GM23338 (cell line): Measurements from ENCODE around the gene SUGCT. TPM values are rescaled to one million over a fixed set of nuclear protein-coding genes. Genes with fewer than 3 reads are reported as not detected.

Experiments
- ATAC-seq: fragments of 200-7000 bp; cut with Tn5 transposase; 3 replicates; pipeline ENCODE4 v1.9.1; 2020
- DNase-seq: peaks from one replicate; pipeline ENCODE4 v3.0.0-alpha.2; 2015; ENCODE audit warnings: low spot score
- H2AFZ ChIP-seq: fragments of 200-600 bp; sonication (generic); 2 replicates; pipeline ENCODE4 v1.8.0; 2016; ENCODE audit warnings: antibody characterized with exemption, mild to moderate bottlenecking, moderate library complexity
- H3F3A ChIP-seq: fragments of 200-600 bp; sonication (generic); replicated peaks from 2 replicates; pipeline ENCODE4 v1.8.0; 2017; ENCODE audit warnings: antibody characterized with exemption, mixed run types, low read depth
- H3K27ac ChIP-seq: fragments of 200-600 bp; sonication (generic); 2 replicates; pipeline ENCODE4 v1.6.1; 2016; ENCODE audit warnings: low read depth
- H3K27me3 ChIP-seq: fragments of 200-600 bp; sonication (generic); 2 replicates; pipeline ENCODE4 v1.8.0; 2016; ENCODE audit warnings: mild to moderate bottlenecking, mixed run types, moderate library complexity; ENCODE audit not compliant: insufficient read depth
- H3K36me3 ChIP-seq: fragments of 200-600 bp; sonication (generic); 2 replicates; pipeline ENCODE4 v1.8.0; 2016; ENCODE audit warnings: mild to moderate bottlenecking; ENCODE audit not compliant: insufficient read depth
- H3K4me1 ChIP-seq: fragments of 200-600 bp; sonication (generic); 2 replicates; pipeline ENCODE4 v1.8.0; 2016; ENCODE audit warnings: mild to moderate bottlenecking, moderate library complexity; ENCODE audit not compliant: insufficient read depth
- H3K4me2 ChIP-seq: fragments of 200-600 bp; sonication (generic); 2 replicates; pipeline ENCODE4 v1.7.1; 2017; ENCODE audit warnings: mixed run types
- H3K4me3 ChIP-seq: fragments of 200-600 bp; sonication (generic); 2 replicates; pipeline ENCODE4 v1.6.1; 2016; ENCODE audit warnings: mixed run types
- H3K79me2 ChIP-seq: fragments of 200-600 bp; sonication (generic); replicated peaks from 2 replicates; pipeline ENCODE4 v1.8.0; 2017; ENCODE audit warnings: mild to moderate bottlenecking; ENCODE audit not compliant: insufficient read depth
- H3K9me2 ChIP-seq: fragments of 200-600 bp; sonication (generic); 2 replicates; pipeline ENCODE4 v1.8.0; 2017; ENCODE audit not compliant: insufficient read depth
- H4K20me1 ChIP-seq: fragments of 200-600 bp; sonication (generic); replicated peaks from 2 replicates; pipeline ENCODE4 v1.8.0; 2017; ENCODE audit warnings: mild to moderate bottlenecking; ENCODE audit not compliant: insufficient read depth
- H3K27ac Mint-ChIP-seq: 2 replicates; pipeline ENCODE4 v1.8.0; 2020; ENCODE audit warnings: inconsistent platforms, mild to moderate bottlenecking, moderate library complexity, mixed read lengths
- H3K27me3 Mint-ChIP-seq: 3 replicates; pipeline ENCODE4 v1.8.0; 2022; ENCODE audit warnings: low read depth, mild to moderate bottlenecking, moderate library complexity, mixed read lengths, inconsistent platforms; ENCODE audit not compliant: insufficient read depth, poor library complexity
- H3K36me3 Mint-ChIP-seq: 3 replicates; pipeline ENCODE4 v1.8.0; 2021; ENCODE audit warnings: low read depth, mild to moderate bottlenecking, inconsistent platforms, moderate library complexity, mixed read lengths
- H3K4me1 Mint-ChIP-seq: 3 replicates; pipeline ENCODE4 v1.8.0; 2020; ENCODE audit warnings: mild to moderate bottlenecking, inconsistent platforms, mixed read lengths
- H3K4me3 Mint-ChIP-seq: 3 replicates; pipeline ENCODE4 v1.8.0; 2021; ENCODE audit warnings: moderate library complexity, mild to moderate bottlenecking, inconsistent platforms, mixed read lengths
- H3K9me3 Mint-ChIP-seq: 3 replicates; pipeline ENCODE4 v1.8.0; 2020; ENCODE audit warnings: moderate library complexity, mild to moderate bottlenecking, inconsistent platforms, mixed read lengths
- CREB1 ChIP-seq: fragments of 250-450 bp; sonication (Bioruptor Pico); IDR thresholded peaks from 2 replicates; pipeline ENCODE4 v1.5.0; 2020; ENCODE audit warnings: low read depth, mild to moderate bottlenecking, moderate library complexity
- ETS1 ChIP-seq: IDR thresholded peaks from 2 replicates; pipeline ENCODE4 v1.6.1; 2016; ENCODE audit warnings: antibody characterized with exemption
- EZH2 ChIP-seq: fragments of 200-600 bp; sonication (generic); IDR thresholded peaks from one replicate; pipeline ENCODE4 v1.8.0; 2017; ENCODE audit warnings: antibody characterized with exemption, mild to moderate bottlenecking, low read depth; ENCODE audit not compliant: unreplicated experiment
- EZH2phosphoT487 ChIP-seq: fragments of 200-600 bp; sonication (generic); IDR thresholded peaks from one replicate; pipeline ENCODE4 v1.8.1; 2018; ENCODE audit warnings: antibody characterized with exemption; ENCODE audit not compliant: unreplicated experiment
- STAT1 ChIP-seq: IDR thresholded peaks from one replicate; pipeline ENCODE4 v1.6.1; 2016; ENCODE audit warnings: antibody characterized with exemption; ENCODE audit not compliant: unreplicated experiment
- ZNF331 ChIP-seq: fragments of 250-450 bp; sonication (Bioruptor Pico); IDR thresholded peaks from 2 replicates; pipeline ENCODE4 v1.5.0; 2020; ENCODE audit warnings: low read depth, mild to moderate bottlenecking, moderate library complexity
- polyA plus RNA-seq: library from polyadenylated mRNA; unstranded; fragments of >200 nt; fragmentation: Nextera tagmentation; extraction: Ambion mirVana; gene quantifications from 2 replicates; pipeline ENCODE4 v1.2.1, GENCODE V29; 2016
- total RNA-seq: library from RNA; depleted of rRNA; stranded (reverse); fragments of >200 nt; shearing (Covaris generic); gene quantifications from 2 replicates; pipeline ENCODE4 v1.2.3, GENCODE V29; 2014
- TF ChIP-seq, protein P1 (sequence below), 2 experiments: fragments of 200-600 bp in 1 of 2; sonication (generic) in 1 of 2; conservative IDR thresholded peaks; 2 replicates each; pipeline versions ENCODE4 v1.5.1 to v1.6.1; 2016 to 2017; ENCODE audit warnings: antibody characterized with exemption in 2 of 2, low read depth in 2 of 2, mild to moderate bottlenecking in 2 of 2, moderate library complexity in 1 of 2
- TF ChIP-seq, protein P2 (sequence below): fragments of 250-450 bp; sonication (Bioruptor Pico); IDR thresholded peaks from 2 replicates; pipeline ENCODE4 v1.5.0; 2020; ENCODE audit warnings: mild to moderate bottlenecking, moderate library complexity
- TF ChIP-seq, protein P3 (sequence below): IDR thresholded peaks from one replicate; pipeline ENCODE4 v1.6.1; 2018; ENCODE audit warnings: antibody characterized with exemption; ENCODE audit not compliant: unreplicated experiment

Gene SUGCT
- total and polyA plus RNA-seq, 2 experiments from 2014 or later = 4.2 to 5.6 TPM

GRCh38 chr7:40474790-40475680 lies 340.2 kb downstream of the SUGCT start:
- Histone ChIP-seq H3K27me3 (no peaks in the 10 kb centered on the region), H3K27ac (no peak overlapping the region), H3F3A (no peaks in the 10 kb centered on the region), H4K20me1 (no peaks in the 10 kb centered on the region), H3K9me2 (no peaks in the 10 kb centered on the region), H3K4me3 (no peak overlapping the region), H3K4me2 (no peak overlapping the region), H3K4me1 (no peaks in the 10 kb centered on the region), H2AFZ (no peak overlapping the region), H3K36me3 (no peaks in the 10 kb centered on the region), H3K79me2 (no peaks in the 10 kb centered on the region)
- DNase-seq = no peak
- Mint-ChIP-seq H3K36me3 (no peaks in the 10 kb centered on the region), H3K4me3 (no peak overlapping the region), H3K27me3 (no peaks in the 10 kb centered on the region), H3K27ac (no peak overlapping the region), H3K9me3 (no peaks in the 10 kb centered on the region), H3K4me1 (0 out of 3 replicates have a peak, but pooled peaks cover 2% of the 10 kb centered on the region)
- no peak for TF ChIP-seq STAT1
- no peak for TF ChIP-seq CREB1
- TF ChIP-seq EZH2 = no peak
- TF ChIP-seq, protein P1, sequence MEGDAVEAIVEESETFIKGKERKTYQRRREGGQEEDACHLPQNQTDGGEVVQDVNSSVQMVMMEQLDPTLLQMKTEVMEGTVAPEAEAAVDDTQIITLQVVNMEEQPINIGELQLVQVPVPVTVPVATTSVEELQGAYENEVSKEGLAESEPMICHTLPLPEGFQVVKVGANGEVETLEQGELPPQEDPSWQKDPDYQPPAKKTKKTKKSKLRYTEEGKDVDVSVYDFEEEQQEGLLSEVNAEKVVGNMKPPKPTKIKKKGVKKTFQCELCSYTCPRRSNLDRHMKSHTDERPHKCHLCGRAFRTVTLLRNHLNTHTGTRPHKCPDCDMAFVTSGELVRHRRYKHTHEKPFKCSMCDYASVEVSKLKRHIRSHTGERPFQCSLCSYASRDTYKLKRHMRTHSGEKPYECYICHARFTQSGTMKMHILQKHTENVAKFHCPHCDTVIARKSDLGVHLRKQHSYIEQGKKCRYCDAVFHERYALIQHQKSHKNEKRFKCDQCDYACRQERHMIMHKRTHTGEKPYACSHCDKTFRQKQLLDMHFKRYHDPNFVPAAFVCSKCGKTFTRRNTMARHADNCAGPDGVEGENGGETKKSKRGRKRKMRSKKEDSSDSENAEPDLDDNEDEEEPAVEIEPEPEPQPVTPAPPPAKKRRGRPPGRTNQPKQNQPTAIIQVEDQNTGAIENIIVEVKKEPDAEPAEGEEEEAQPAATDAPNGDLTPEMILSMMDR (conservative IDR thresholded peaks at IDR 0.05; ENCODE audit: low read depth in 2 of 2) = no peak
- TF ChIP-seq EZH2phosphoT487 = no peak
- TF ChIP-seq, protein P2, sequence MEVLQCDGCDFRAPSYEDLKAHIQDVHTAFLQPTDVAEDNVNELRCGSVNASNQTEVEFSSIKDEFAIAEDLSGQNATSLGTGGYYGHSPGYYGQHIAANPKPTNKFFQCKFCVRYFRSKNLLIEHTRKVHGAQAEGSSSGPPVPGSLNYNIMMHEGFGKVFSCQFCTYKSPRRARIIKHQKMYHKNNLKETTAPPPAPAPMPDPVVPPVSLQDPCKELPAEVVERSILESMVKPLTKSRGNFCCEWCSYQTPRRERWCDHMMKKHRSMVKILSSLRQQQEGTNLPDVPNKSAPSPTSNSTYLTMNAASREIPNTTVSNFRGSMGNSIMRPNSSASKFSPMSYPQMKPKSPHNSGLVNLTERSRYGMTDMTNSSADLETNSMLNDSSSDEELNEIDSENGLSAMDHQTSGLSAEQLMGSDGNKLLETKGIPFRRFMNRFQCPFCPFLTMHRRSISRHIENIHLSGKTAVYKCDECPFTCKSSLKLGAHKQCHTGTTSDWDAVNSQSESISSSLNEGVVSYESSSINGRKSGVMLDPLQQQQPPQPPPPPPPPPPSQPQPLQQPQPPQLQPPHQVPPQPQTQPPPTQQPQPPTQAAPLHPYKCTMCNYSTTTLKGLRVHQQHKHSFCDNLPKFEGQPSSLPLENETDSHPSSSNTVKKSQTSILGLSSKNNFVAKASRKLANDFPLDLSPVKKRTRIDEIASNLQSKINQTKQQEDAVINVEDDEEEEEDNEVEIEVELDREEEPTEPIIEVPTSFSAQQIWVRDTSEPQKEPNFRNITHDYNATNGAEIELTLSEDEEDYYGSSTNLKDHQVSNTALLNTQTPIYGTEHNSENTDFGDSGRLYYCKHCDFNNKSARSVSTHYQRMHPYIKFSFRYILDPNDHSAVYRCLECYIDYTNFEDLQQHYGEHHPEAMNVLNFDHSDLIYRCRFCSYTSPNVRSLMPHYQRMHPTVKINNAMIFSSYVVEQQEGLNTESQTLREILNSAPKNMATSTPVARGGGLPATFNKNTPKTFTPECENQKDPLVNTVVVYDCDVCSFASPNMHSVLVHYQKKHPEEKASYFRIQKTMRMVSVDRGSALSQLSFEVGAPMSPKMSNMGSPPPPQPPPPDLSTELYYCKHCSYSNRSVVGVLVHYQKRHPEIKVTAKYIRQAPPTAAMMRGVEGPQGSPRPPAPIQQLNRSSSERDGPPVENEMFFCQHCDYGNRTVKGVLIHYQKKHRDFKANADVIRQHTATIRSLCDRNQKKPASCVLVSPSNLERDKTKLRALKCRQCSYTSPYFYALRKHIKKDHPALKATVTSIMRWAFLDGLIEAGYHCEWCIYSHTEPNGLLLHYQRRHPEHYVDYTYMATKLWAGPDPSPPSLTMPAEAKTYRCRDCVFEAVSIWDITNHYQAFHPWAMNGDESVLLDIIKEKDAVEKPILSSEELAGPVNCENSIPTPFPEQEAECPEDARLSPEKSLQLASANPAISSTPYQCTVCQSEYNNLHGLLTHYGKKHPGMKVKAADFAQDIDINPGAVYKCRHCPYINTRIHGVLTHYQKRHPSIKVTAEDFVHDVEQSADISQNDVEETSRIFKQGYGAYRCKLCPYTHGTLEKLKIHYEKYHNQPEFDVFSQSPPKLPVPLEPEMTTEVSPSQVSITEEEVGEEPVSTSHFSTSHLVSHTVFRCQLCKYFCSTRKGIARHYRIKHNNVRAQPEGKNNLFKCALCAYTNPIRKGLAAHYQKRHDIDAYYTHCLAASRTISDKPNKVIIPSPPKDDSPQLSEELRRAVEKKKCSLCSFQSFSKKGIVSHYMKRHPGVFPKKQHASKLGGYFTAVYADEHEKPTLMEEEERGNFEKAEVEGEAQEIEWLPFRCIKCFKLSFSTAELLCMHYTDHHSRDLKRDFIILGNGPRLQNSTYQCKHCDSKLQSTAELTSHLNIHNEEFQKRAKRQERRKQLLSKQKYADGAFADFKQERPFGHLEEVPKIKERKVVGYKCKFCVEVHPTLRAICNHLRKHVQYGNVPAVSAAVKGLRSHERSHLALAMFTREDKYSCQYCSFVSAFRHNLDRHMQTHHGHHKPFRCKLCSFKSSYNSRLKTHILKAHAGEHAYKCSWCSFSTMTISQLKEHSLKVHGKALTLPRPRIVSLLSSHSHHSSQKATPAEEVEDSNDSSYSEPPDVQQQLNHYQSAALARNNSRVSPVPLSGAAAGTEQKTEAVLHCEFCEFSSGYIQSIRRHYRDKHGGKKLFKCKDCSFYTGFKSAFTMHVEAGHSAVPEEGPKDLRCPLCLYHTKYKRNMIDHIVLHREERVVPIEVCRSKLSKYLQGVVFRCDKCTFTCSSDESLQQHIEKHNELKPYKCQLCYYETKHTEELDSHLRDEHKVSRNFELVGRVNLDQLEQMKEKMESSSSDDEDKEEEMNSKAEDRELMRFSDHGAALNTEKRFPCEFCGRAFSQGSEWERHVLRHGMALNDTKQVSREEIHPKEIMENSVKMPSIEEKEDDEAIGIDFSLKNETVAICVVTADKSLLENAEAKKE (CRISPR knock-in tag) = no peak
- no peak for TF ChIP-seq ZNF331
- TF ChIP-seq ETS1 = no peak
- TF ChIP-seq, protein P3, sequence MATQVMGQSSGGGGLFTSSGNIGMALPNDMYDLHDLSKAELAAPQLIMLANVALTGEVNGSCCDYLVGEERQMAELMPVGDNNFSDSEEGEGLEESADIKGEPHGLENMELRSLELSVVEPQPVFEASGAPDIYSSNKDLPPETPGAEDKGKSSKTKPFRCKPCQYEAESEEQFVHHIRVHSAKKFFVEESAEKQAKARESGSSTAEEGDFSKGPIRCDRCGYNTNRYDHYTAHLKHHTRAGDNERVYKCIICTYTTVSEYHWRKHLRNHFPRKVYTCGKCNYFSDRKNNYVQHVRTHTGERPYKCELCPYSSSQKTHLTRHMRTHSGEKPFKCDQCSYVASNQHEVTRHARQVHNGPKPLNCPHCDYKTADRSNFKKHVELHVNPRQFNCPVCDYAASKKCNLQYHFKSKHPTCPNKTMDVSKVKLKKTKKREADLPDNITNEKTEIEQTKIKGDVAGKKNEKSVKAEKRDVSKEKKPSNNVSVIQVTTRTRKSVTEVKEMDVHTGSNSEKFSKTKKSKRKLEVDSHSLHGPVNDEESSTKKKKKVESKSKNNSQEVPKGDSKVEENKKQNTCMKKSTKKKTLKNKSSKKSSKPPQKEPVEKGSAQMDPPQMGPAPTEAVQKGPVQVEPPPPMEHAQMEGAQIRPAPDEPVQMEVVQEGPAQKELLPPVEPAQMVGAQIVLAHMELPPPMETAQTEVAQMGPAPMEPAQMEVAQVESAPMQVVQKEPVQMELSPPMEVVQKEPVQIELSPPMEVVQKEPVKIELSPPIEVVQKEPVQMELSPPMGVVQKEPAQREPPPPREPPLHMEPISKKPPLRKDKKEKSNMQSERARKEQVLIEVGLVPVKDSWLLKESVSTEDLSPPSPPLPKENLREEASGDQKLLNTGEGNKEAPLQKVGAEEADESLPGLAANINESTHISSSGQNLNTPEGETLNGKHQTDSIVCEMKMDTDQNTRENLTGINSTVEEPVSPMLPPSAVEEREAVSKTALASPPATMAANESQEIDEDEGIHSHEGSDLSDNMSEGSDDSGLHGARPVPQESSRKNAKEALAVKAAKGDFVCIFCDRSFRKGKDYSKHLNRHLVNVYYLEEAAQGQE = no peak
- ATAC-seq = no peak
